Measurements from ENCODE around the gene LGI1. TPM values are rescaled to one million over a fixed set of nuclear protein-coding genes. Genes with fewer than 3 reads are reported as not detected.
A peak's percentile ranks its signal among the peaks of the same experiment; 100 is the strongest.

LGI1 gene
- total RNA-seq, 1 experiment from 2014 or later: 1.2 TPM

- Histone ChIP-seq H3K9ac (ENCODE audit: extremely low read depth, insufficient read length, low read length) (no peak overlapping the region), H4K8ac (replicated peaks; ENCODE audit: insufficient read length, low read depth, low read length) (no peak overlapping the region), H2BK12ac (ENCODE audit: insufficient read length, low read depth, low read length) (no peak overlapping the region), H3K79me1 (ENCODE audit: insufficient read depth, low read depth, low read length, poor library complexity, severe bottlenecking) (no peaks in the 10 kb centered on the region), H3K18ac (ENCODE audit: insufficient read length, low read depth, low read length) (no peak overlapping the region), H3K4me2 (ENCODE audit: insufficient read depth, insufficient read length, low read length) (no peak overlapping the region), H4K5ac (ENCODE audit: insufficient read length, low read depth, low read length) (no peak overlapping the region), H2AK5ac (ENCODE audit: insufficient read length, low read length) (no peak overlapping the region), H2BK120ac (ENCODE audit: low read depth, low read length, poor library complexity, severe bottlenecking) (no peak overlapping the region), H3T11ph (ENCODE audit: low read length) (no peak overlapping the region), H3K56ac (ENCODE audit: insufficient read length, low read depth, low read length) (no peak overlapping the region), H3K27ac (ENCODE audit: insufficient read length, low read depth, low read length) (no peak overlapping the region), H2BK20ac (ENCODE audit: low read depth, low read length, poor library complexity, severe bottlenecking) (no peak overlapping the region), H3K79me2 (ENCODE audit: insufficient read depth, low read length) (no peaks in the 10 kb centered on the region), H4K91ac (ENCODE audit: insufficient read length, low read depth, low read length) (no peak overlapping the region), H2AFZ (ENCODE audit: low read length) (no peak overlapping the region), H2BK5ac (ENCODE audit: insufficient read length, low read length) (no peak overlapping the region), H3K23me2 (ENCODE audit: insufficient read length, low read depth, low read length, poor library complexity, severe bottlenecking) (no peaks in the 10 kb centered on the region), H3K14ac (ENCODE audit: insufficient read depth, low read length) (no peak overlapping the region), H3K4me1 (ENCODE audit: insufficient read depth, low read length) (no peaks in the 10 kb centered on the region), H3K23ac (ENCODE audit: insufficient read length, low read depth, low read length) (no peak overlapping the region), H3K27me3 (ENCODE audit: insufficient read depth, low read length) (no peaks in the 10 kb centered on the region), H3K9me3 (ENCODE audit: control insufficient read depth, low read depth, low read length) (no peaks in the 10 kb centered on the region), H3K4ac (ENCODE audit: low read depth, low read length) (no peak overlapping the region), H2BK15ac (ENCODE audit: low read depth, low read length) (no peak overlapping the region), H4K20me1 (ENCODE audit: control insufficient read depth, insufficient read depth, insufficient read length) (no peaks in the 10 kb centered on the region)
- no peaks in the 10 kb centered on the region for H3K27me3 Mint-ChIP-seq (ENCODE audit: low read depth)
- TF ChIP-seq, protein P1, sequence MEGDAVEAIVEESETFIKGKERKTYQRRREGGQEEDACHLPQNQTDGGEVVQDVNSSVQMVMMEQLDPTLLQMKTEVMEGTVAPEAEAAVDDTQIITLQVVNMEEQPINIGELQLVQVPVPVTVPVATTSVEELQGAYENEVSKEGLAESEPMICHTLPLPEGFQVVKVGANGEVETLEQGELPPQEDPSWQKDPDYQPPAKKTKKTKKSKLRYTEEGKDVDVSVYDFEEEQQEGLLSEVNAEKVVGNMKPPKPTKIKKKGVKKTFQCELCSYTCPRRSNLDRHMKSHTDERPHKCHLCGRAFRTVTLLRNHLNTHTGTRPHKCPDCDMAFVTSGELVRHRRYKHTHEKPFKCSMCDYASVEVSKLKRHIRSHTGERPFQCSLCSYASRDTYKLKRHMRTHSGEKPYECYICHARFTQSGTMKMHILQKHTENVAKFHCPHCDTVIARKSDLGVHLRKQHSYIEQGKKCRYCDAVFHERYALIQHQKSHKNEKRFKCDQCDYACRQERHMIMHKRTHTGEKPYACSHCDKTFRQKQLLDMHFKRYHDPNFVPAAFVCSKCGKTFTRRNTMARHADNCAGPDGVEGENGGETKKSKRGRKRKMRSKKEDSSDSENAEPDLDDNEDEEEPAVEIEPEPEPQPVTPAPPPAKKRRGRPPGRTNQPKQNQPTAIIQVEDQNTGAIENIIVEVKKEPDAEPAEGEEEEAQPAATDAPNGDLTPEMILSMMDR (conservative IDR thresholded peaks at IDR 0.05): no peak
- WGBS (ENCODE audit: extremely low coverage, insufficient read length, low lambda C conversion rate): no CpG with 5 or more reads among the region's 3 CpGs
- no peaks in the 10 kb centered on the region for H3K36me3 Mint-ChIP-seq (ENCODE audit: insufficient read depth in 1 of 3, low read depth in 3 of 3)
- H3K4me1 Mint-ChIP-seq: peaks cover 46 to 49% of the 10 kb centered on the region in 2 experiments
- no peaks in the 10 kb centered on the region for H3K9me3 Mint-ChIP-seq
- H3K4me3 Mint-ChIP-seq: no peak overlapping the region
- no peak for DNase-seq
- peak overlapping the region; percentile 11 to 86 (median 55); a peak in 4 of 7 replicates for H3K27ac Mint-ChIP-seq
Observed at GRCh38 chr10:93788413-93789208, 30.9 kb downstream of the LGI1 start.
